ENCODE results near the gene PHKG1.
"Not testable (repeated sequence)": the region's sequence is repeated elsewhere in the genome, so short reads cannot be mapped to it uniquely, and the experiment has no call there.

The PHKG1 gene

GRCh38 chr7:56099653-56100052 lies 6.9 kb upstream of the PHKG1 start:
- in situ Hi-C loops (cut with HindIII; ENCODE audit: low pct_unique_long_range_greater_than_20kb, low sequenced_read_pairs): no loop called here
- no peak for TF ChIP-seq JUND (IDR thresholded peaks at IDR 0.05; ENCODE audit: low read depth)
- DNase-seq (ENCODE audit: low read depth in 1 of 2, low spot score in 1 of 2): no peak

DNA sequence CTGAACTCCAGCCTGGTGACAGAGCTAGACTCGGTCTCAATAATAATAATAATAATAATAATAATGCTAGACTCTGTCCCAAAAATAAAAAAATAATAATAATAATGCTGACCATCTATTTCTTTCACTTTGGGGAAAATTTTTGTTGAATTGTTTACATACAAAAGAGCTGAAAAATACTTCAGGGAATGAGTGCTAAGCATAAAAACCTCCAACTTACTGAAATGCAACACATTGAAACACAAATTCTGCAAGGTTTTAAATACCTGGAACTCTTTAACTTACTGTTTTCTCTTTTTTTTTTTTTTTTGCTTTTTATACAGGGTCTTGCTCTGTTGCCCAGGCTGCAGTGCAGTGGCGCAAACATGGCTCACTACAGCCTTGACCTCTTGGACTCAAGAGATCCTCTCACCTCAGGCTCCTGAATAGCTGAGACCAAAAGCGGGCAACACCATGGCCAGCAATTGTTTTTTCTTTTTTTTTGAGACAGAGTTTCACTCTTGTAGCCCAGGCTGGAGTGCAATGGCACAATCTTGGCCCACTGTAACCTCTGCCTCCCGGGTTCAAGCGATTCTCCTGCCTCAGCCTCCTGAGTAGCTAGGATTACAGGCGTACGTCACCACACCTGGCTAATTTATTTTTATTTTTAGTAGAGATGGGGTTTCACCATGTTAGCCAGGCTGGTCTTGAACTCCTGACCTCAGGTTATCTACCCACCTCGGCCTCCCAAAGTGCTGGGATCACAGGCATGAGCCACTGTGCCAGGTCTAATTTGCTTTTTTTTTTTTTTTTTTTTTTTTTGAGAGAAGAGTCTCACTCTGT lies 5.6 kb upstream of the PHKG1 start:
- in situ Hi-C loops (cut with HindIII; ENCODE audit: low pct_unique_long_range_greater_than_20kb, low sequenced_read_pairs); DNase-seq (ENCODE audit: low read depth in 1 of 2, low spot score in 1 of 2): not testable (repeated sequence)

DNA sequence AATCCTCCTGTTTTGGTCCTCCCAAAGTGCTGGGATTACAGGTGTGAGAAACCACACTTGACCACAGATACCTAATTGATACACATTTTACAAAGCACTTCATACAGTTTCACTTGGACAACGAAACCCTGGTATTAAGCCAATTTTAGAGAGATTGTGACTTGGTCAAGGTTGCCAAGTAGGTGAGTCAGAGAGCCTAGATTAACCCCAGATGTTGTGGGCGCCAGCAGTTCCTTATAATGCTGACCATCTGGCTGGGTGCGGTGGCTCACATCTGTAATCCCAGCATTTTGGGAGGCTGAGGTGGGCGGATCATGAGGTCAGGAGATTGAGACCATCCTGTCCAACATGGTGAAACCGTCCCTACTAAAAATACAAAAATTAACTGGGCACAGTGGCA lies 4.9 kb upstream of the PHKG1 start:
- no peak for DNase-seq (ENCODE audit: low read depth in 1 of 2, low spot score in 1 of 2)
- TF ChIP-seq JUND (IDR thresholded peaks at IDR 0.05; ENCODE audit: low read depth): no peak
- in situ Hi-C loops (cut with HindIII; ENCODE audit: low pct_unique_long_range_greater_than_20kb, low sequenced_read_pairs): no loop called here

DNA sequence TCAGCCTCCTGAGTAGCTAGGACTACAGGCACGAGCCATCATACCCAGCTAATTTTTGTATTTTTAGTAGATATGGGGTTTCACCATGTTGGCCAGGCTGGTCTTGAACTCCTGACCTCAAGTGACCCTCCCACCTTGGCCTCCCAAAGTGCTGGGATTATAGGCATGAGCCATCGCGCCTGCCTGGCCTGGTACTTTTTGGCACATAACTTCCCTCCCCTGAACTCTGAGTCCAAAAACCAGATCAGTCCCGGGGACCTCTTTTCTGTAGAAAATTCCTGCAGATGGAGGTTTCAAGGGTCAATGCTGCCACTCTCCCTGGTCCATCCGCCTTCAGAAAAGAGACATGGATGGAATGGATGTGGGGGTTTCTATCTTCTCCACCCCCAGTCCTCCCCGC lies 364 bp downstream of the PHKG1 start:
- in situ Hi-C loops (cut with HindIII; ENCODE audit: low pct_unique_long_range_greater_than_20kb, low sequenced_read_pairs); DNase-seq (ENCODE audit: low read depth in 1 of 2, low spot score in 1 of 2): not testable (repeated sequence)

GRCh38 chr7:56091591-56091990 lies 1.2 kb downstream of the PHKG1 start:
- no peak for TF ChIP-seq JUND (IDR thresholded peaks at IDR 0.05; ENCODE audit: low read depth)
- no peak for DNase-seq (ENCODE audit: low read depth in 1 of 2, low spot score in 1 of 2)
- in situ Hi-C loops (cut with HindIII; ENCODE audit: low pct_unique_long_range_greater_than_20kb, low sequenced_read_pairs): no loop called here

DNA sequence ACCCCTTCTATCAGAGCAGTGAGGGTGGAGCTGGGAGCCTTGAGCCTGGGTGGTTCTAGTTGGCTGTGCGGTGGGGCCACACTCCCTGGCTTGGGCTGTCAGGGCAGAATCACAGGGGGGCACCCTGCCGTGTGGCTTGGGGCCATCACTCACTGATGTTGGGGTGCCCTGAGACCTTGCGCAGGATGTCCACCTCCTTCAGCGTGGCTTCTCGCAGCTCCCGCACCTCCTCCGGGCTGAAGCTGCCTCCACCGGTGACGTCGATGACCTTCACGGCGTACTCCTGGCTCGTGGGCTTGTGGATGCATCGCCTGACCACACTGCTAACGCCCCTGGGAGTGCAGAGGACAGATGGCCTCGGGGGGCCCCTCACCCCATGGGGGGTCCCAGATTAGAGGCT lies 5.3 kb downstream of the PHKG1 start:
- no peak for TF ChIP-seq JUND (IDR thresholded peaks at IDR 0.05; ENCODE audit: low read depth)
- in situ Hi-C loops (cut with HindIII; ENCODE audit: low pct_unique_long_range_greater_than_20kb, low sequenced_read_pairs): no loop called here
- DNase-seq (ENCODE audit: low read depth in 1 of 2, low spot score in 1 of 2): no peak

DNA sequence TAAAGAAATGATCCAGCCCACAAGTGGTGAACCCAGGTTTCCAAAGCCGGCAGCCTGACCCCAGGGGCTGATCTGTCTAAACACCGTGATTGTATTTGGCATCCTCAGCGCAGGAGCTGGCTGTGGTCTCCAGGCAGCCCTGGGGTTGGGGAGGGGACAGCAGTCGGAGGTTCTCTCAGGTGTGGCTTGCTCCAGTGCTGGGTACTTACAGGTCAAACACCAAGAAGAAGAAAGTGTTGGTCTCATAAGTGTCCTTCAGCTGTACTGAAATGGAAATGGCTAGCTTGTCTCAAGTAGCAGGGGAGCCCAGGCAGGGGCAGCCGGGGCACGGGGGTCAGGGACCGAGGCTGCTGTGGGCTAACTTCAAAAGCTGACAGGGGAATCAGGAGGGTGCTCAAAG lies 6.0 kb downstream of the PHKG1 start:
- no peak for TF ChIP-seq JUND (IDR thresholded peaks at IDR 0.05; ENCODE audit: low read depth)
- no peak for DNase-seq (ENCODE audit: low read depth in 1 of 2, low spot score in 1 of 2)
- in situ Hi-C loops (cut with HindIII; ENCODE audit: low pct_unique_long_range_greater_than_20kb, low sequenced_read_pairs): no loop called here

DNA sequence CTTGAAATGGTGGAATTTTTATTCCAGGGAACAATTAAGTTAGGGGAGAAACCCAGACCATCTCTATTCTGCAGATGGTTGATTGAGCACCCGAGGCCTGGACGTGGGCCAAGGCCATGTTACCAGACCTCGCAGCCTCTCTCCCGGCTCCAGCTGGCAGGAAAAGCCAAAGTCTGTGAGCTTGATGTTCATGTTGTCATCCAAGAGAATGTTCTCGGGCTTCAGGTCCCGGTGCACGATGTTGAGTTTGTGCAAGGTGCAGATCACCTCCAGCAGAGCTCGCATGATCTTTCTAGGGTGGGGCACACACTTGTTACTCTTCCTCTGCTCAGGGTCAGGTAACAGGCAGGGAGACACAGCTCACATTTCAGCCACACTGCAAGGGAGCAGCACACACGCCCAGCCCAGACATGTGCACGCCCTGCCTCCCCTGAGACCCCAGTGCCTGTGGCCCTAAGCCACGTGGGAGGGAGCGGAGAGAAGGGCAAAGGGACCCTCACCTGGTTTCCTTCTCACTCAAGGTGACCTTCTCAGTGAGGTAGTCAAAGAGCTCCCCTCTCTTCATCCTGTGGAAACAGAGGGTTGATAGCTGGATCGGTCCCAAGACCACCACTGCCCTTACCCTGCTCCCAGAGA lies 9.5 kb downstream of the PHKG1 start:
- no peak for TF ChIP-seq JUND (IDR thresholded peaks at IDR 0.05; ENCODE audit: low read depth)
- in situ Hi-C loops (cut with HindIII; ENCODE audit: low pct_unique_long_range_greater_than_20kb, low sequenced_read_pairs): no loop called here
- no peak for DNase-seq (ENCODE audit: low read depth in 1 of 2, low spot score in 1 of 2)

DNA sequence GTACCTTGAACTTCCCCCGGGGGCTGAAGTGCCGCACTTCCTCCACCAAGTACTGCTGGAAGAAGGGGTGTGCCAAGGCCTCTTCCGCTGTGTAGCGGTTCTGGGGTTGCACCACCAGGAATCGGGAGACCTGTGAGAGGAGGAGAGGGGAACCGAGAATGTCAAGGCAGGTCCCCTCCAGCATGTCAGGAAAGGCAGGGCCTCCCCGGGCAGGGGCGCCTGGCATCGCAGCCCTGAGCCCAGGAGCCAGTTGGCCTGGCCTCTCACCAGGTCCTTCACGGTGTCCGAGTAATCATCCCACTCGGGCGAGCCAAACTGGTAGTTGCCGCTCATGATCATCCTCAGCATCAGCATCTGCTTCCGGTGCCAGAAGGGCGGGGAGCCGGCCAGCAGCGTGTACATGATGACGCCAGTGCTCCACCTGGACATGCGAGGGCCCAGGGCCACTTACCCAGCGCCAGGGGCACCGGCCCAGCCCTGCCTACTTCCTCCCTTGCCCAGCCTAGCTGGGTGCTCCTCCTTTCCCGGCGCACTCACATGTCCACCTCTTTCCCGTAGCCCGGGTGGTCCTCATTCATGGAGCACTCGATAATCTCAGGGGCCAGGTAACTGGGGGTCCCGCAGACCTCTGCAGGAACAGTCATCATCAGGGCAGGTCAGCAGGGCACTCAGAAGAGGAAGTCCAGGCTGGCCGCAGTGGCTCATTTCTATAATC lies 11.0 kb downstream of the PHKG1 start:
- in situ Hi-C loops (cut with HindIII; ENCODE audit: low pct_unique_long_range_greater_than_20kb, low sequenced_read_pairs): no loop called here
- no peak for TF ChIP-seq JUND (IDR thresholded peaks at IDR 0.05; ENCODE audit: low read depth)
- no peak for DNase-seq (ENCODE audit: low read depth in 1 of 2, low spot score in 1 of 2)

DNA sequence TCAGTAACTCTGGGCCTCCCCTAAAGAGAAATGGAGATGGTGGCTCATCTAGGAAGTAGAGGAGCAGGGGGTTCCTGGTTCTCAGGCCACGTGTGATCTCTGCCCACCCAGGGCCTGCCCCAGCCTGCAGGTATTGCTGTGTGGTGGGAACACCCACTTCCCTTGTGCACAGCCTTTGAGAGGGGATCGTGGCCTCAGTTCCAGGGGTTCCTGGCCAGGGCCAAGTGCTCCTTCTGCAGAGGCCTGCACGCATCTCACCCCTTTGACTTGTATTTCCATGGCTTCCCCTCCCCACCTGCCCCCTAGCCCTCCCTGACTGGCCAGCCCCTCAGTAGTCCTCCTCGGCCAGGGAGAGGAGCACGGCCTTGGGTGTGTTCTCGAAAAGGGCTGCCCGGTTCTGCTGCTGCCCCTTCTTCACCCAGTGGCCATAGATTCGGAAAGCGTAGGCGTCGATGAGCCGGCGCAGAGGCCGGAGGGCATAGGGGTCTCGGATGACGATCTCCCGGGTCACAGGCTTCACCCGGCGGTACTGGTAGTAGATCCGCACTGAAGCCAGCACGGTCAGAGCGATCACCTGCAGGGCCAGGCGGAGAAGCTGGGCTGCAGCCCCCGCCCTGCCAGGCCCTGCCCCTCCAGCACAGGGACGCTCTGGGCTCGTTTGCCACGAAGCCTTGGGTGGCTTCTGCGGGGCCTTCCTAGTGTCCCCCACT lies 11.9 kb downstream of the PHKG1 start:
- in situ Hi-C loops (cut with HindIII; ENCODE audit: low pct_unique_long_range_greater_than_20kb, low sequenced_read_pairs); DNase-seq (ENCODE audit: low read depth in 1 of 2, low spot score in 1 of 2): not testable (repeated sequence)

DNA sequence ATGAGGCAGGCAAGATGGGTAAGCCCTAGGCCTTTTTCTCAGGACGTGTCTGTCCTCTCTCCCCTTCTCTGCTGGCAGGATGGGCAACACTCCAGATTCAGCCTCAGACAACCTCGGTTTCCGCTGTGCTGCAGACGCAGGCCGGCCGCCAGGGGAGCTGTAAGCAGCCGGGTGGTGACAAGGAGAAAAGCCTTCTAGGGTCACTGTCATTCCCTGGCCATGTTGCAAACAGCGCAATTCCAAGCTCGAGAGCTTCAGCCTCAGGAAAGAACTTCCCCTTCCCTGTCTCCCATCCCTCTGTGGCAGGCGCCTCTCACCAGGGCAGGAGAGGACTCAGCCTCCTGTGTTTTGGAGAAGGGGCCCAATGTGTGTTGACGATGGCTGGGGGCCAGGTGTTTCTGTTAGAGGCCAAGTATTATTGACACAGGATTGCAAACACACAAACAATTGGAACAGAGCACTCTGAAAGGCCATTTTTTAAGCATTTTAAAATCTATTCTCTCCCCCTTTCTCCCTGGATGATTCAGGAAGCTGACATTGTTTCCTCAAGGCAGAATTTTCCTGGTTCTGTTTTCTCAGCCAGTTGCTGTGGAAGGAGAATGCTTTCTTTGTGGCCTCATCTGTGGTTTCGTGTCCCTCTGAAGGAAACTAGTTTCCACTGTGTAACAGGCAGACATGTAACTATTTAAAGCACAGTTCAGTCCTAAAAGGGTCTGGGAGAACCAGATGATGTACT lies 13.1 kb downstream of the PHKG1 start:
- in situ Hi-C loops (cut with HindIII; ENCODE audit: low pct_unique_long_range_greater_than_20kb, low sequenced_read_pairs): no loop called here
- DNase-seq (ENCODE audit: low read depth in 1 of 2, low spot score in 1 of 2): peak; percentile 45 to 90
- TF ChIP-seq JUND (IDR thresholded peaks at IDR 0.05; ENCODE audit: low read depth): no peak

GRCh38 chr7:56078196-56078595 lies 14.6 kb downstream of the PHKG1 start:
- no peak for TF ChIP-seq JUND (IDR thresholded peaks at IDR 0.05; ENCODE audit: low read depth)
- DNase-seq (ENCODE audit: low read depth in 1 of 2, low spot score in 1 of 2): no peak
- in situ Hi-C loops (cut with HindIII; ENCODE audit: low pct_unique_long_range_greater_than_20kb, low sequenced_read_pairs): no loop called here
